Common myeloid progenitor, CD34-positive (primary cell): Measurements from ENCODE around the gene OSBPL6.

Experiments used
- CTCF ChIA-PET: fragments of 350-600 bp; sonication (Branson Sonifier 250); formaldehyde crosslinking; loops from one replicate; lab custom pipeline; 2021; ENCODE audit warnings: antibody characterized with exemption; lab: Charles Lee
- POLR2A ChIA-PET: fragments of 350-600 bp; sonication (Branson Sonifier 250); formaldehyde crosslinking; loops from one replicate; lab custom pipeline; 2021; ENCODE audit warnings: antibody characterized with exemption; lab: Charles Lee
- DNase-seq, 3 donors: peaks; one replicate each; pipeline versions ENCODE4 v3.0.0 to v3.0.0-alpha.2; 2013
- H3K27ac ChIP-seq, 2 experiments: 1 replicate in 1 of 2; 2 replicates in 1 of 2; pipeline ENCODE4 v1.7.0; 2013; ENCODE audit warnings: inconsistent platforms in 2 of 2, low read length in 2 of 2, mild to moderate bottlenecking in 2 of 2, low read depth in 1 of 2, moderate library complexity in 1 of 2; ENCODE audit not compliant: severe bottlenecking in 2 of 2, insufficient read depth in 1 of 2, poor library complexity in 1 of 2
- H3K27me3 ChIP-seq, 5 experiments: replicated peaks in 2 of 5; 1 replicate in 3 of 5; 2 replicates in 2 of 5; pipeline versions ENCODE4 v1.6.1 to v1.7.0; 2013; ENCODE audit warnings: low read length in 4 of 5, mild to moderate bottlenecking in 2 of 5, moderate library complexity in 2 of 5, inconsistent platforms in 1 of 5; ENCODE audit not compliant: insufficient read depth in 5 of 5, control insufficient read depth in 4 of 5
- H3K36me3 ChIP-seq, 4 experiments: 1 replicate in 2 of 4; 2 replicates in 2 of 4; pipeline versions ENCODE4 v1.6.1 to v1.7.0; 2013; ENCODE audit warnings: low read length in 3 of 4, control low read depth in 1 of 4, mild to moderate bottlenecking in 1 of 4; ENCODE audit not compliant: control insufficient read depth in 4 of 4, insufficient read depth in 4 of 4
- H3K4me1 ChIP-seq, 4 experiments: 1 replicate in 3 of 4; 2 replicates in 1 of 4; pipeline versions ENCODE4 v1.6.1 to v1.7.1; 2013; ENCODE audit warnings: low read length in 3 of 4, mild to moderate bottlenecking in 3 of 4, control low read depth in 1 of 4, inconsistent platforms in 1 of 4, moderate library complexity in 1 of 4; ENCODE audit not compliant: control insufficient read depth in 4 of 4, insufficient read depth in 4 of 4; ENCODE audit errors: control extremely low read depth in 1 of 4
- H3K4me3 ChIP-seq, 7 experiments: 1 replicate in 4 of 7; 2 replicates in 3 of 7; pipeline versions ENCODE4 v1.5.1 to v1.7.0; 2013; ENCODE audit warnings: mild to moderate bottlenecking in 7 of 7, low read length in 6 of 7, moderate library complexity in 6 of 7, inconsistent platforms in 2 of 7, low read depth in 2 of 7, control low read depth in 1 of 7; ENCODE audit not compliant: insufficient read depth in 4 of 7, control insufficient read depth in 1 of 7; ENCODE audit errors: extremely low read depth in 1 of 7
- H3K9me3 ChIP-seq, 5 experiments: 1 replicate in 4 of 5; 2 replicates in 1 of 5; pipeline versions ENCODE4 v1.6.1 to v1.7.1; 2013; ENCODE audit warnings: low read length in 4 of 5, mild to moderate bottlenecking in 2 of 5, inconsistent platforms in 1 of 5, low read depth in 1 of 5, moderate library complexity in 1 of 5; ENCODE audit not compliant: control insufficient read depth in 4 of 5, insufficient read depth in 2 of 5; ENCODE audit errors: control extremely low read depth in 1 of 5
- WGBS: methylation state at CpG from one replicate; pipeline ENCODE4 v1.1.5; 2013; ENCODE audit not compliant: insufficient coverage; 5-methylcytosine and 5-hydroxymethylcytosine counted together

OSBPL6 gene

DNA sequence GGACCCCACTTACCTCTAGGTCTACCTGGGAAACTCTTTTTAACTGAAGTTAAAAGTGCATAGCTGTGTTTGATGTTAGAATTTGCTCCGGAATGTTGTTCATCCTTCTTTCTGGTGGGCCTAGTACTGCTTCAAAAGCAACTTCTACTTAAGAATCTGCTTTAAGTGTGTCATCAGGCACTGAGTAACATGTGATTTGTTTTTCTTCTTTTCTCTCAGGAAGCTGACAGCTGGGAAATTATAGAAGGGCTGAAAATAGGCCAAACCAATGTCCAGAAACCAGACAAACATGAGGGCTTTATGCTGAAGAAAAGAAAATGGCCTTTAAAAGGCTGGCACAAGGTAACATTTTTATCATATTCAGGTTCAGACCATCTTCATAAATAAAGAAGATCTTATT is 133.7 kb downstream of the OSBPL6 start:
- Histone ChIP-seq H3K27ac (no peak overlapping the region), H3K27me3 (no peaks in the 10 kb centered on the region), H3K4me3 (no peak overlapping the region), H3K9me3 (no peaks in the 10 kb centered on the region), H3K4me1 (peaks cover 0 to 7% (median 0%) of the 10 kb centered on the region in 4 experiments), H3K36me3 (no peaks in the 10 kb centered on the region)
- ChIA-PET POLR2A (no interaction called here), CTCF (interaction anchor here (1.0 kb wide), 1 partner anchor 8 kb away, joined by 3 read pairs; no protein-coding TSS in a partner anchor)
- no peak for DNase-seq
- no CpG with 5 or more reads among the region's 1 CpG for WGBS

DNA sequence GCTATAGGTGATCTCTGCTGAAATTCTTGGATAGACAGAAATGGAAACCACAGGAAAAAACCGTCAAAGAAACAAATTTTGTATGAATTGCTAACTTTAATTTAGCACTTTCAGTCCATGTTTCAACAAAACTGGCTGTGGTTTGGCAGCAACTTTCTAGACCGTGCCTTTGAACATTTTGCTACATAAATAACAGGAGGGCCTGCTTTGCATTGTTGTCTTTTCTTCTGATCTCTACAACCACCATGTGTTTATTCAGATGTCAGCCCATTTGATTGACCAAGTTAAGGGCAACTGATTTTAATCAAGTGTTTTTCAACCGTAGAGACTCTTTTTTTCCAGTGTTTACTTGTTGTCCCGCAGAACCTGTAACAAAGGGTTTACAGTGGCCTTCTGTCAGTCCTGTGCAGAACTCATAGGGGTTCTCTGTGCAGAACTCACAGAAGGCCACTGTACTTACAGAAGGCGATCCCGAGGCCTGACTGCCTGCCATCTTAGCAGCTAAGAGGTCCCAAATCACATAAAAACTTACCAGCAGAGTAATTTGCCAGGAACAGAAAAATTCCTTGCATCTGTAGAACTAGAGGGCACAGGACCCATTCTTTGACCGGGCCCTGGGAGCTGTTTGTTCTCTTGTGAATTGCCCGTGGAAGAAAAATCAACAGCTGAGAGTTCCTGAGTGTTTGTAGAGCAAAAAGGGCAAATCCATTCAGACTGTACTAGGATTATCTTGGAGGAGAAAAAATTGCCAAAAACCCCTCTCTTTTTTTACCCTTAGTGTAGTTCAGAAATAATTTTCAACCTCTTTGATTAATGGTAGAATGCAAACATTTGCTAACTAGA is 136.1 kb downstream of the OSBPL6 start:
- CTCF ChIA-PET, result interaction anchor here (1.6 kb wide), 1 partner anchor 9 kb away, joined by 4 read pairs; no protein-coding TSS in a partner anchor
- H3K27ac ChIP-seq, result no peak overlapping the region
- WGBS, result 100% methylated on average over 5 of the region's 8 CpGs
- H3K27me3 ChIP-seq, result no peaks in the 10 kb centered on the region
- H3K4me1 ChIP-seq, result no peaks in the 10 kb centered on the region
- POLR2A ChIA-PET, result no interaction called here
- no peaks in the 10 kb centered on the region for H3K36me3 ChIP-seq
- no peak for DNase-seq
- H3K9me3 ChIP-seq, result no peaks in the 10 kb centered on the region
- no peak overlapping the region for H3K4me3 ChIP-seq

- CTCF ChIA-PET, result interaction anchor here (1.6 kb wide), 1 partner anchor 10 kb away, joined by 4 read pairs; no protein-coding TSS in a partner anchor
- H3K27ac ChIP-seq, result no peak overlapping the region
- POLR2A ChIA-PET, result no interaction called here
- WGBS, result 100% methylated on average over 5 of the region's 9 CpGs
- H3K27me3 ChIP-seq, result no peaks in the 10 kb centered on the region
- no peaks in the 10 kb centered on the region for H3K36me3 ChIP-seq
- no peak for DNase-seq
- no peak overlapping the region for H3K4me3 ChIP-seq
- H3K4me1 ChIP-seq, result no peaks in the 10 kb centered on the region
- H3K9me3 ChIP-seq, result no peaks in the 10 kb centered on the region
These were observed 137.4 kb downstream of the OSBPL6 start for GRCh38 chr2:178331474-178332432.

DNA sequence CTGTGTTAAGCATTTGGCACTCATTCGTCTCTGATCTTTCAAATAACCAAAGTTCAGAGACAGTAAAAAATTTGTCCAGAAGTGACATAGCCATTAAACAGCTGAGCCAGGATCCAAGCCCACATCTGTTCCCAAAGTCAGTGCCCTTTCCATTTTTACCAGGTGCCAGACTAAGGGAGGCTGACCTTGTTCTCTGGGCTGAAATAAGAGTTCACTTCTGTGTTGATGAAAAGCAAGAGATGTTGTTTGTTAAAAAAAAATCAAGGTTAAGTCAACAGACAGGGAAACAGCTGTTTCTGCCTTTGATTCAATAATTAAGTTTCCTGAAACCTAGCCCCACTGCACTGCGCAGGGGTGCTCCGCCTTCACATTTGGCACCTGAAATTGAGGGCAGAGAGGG is 139.5 kb downstream of the OSBPL6 start:
- no peak for DNase-seq
- WGBS, result 96% methylated on average over 3 of the region's 3 CpGs
- ChIA-PET POLR2A (no interaction called here), CTCF (no interaction called here)
- H3K36me3 ChIP-seq, result no peaks in the 10 kb centered on the region
- H3K4me3 ChIP-seq, result no peak overlapping the region
- no peaks in the 10 kb centered on the region for H3K9me3 ChIP-seq
- no peaks in the 10 kb centered on the region for H3K27me3 ChIP-seq
- H3K27ac ChIP-seq, result no peak overlapping the region
- H3K4me1 ChIP-seq, result no peaks in the 10 kb centered on the region

- DNase-seq, result no peak
- no peaks in the 10 kb centered on the region for H3K27me3 ChIP-seq
- no peak overlapping the region for H3K27ac ChIP-seq
- H3K4me3 ChIP-seq, result no peak overlapping the region
- no peaks in the 10 kb centered on the region for H3K36me3 ChIP-seq
- POLR2A ChIA-PET, result no interaction called here
- H3K9me3 ChIP-seq, result no peaks in the 10 kb centered on the region
- CTCF ChIA-PET, result no interaction called here
- no peaks in the 10 kb centered on the region for H3K4me1 ChIP-seq
These were observed 140.9 kb downstream of the OSBPL6 start for GRCh38 chr2:178335230-178335629.

- H3K9me3 ChIP-seq, result no peaks in the 10 kb centered on the region
- POLR2A ChIA-PET, result no interaction called here
- no peaks in the 10 kb centered on the region for H3K27me3 ChIP-seq
- DNase-seq, result no peak
- no peaks in the 10 kb centered on the region for H3K4me1 ChIP-seq
- H3K36me3 ChIP-seq, result no peaks in the 10 kb centered on the region
- H3K27ac ChIP-seq, result no peak overlapping the region
- H3K4me3 ChIP-seq, result no peak overlapping the region
- CTCF ChIA-PET, result no interaction called here
- WGBS, result 92% methylated on average over 7 of the region's 11 CpGs
These were observed 149.8 kb downstream of the OSBPL6 start for GRCh38 chr2:178344121-178344520.

GRCh38 chr2:178345951-178346350 is 151.6 kb downstream of the OSBPL6 start:
- CTCF ChIA-PET, result no interaction called here
- Histone ChIP-seq H3K4me1 (no peaks in the 10 kb centered on the region), H3K27ac (no peak overlapping the region), H3K9me3 (no peaks in the 10 kb centered on the region), H3K36me3 (no peaks in the 10 kb centered on the region), H3K27me3 (no peaks in the 10 kb centered on the region), H3K4me3 (no peak overlapping the region)
- DNase-seq, result no peak
- 100% methylated on average over 1 of the region's 2 CpGs for WGBS
- POLR2A ChIA-PET, result no interaction called here
